ENCODE data around the gene RASSF3.

GRCh38 chr12:64729909-64730587 is 119.8 kb downstream of the RASSF3 start:
- TF ChIP-seq ZNF70 (CRISPR knock-in tag; IDR thresholded peaks at IDR 0.05) (no peak), TOX (CRISPR knock-in tag; IDR thresholded peaks at IDR 0.05; ENCODE audit: borderline replicate concordance) (no peak), GLIS3 (CRISPR knock-in tag; IDR thresholded peaks at IDR 0.05) (no peak), CREB5 (CRISPR knock-in tag; IDR thresholded peaks at IDR 0.05; ENCODE audit: low read depth) (no peak), ARNTL (CRISPR knock-in tag; IDR thresholded peaks at IDR 0.05; ENCODE audit: borderline replicate concordance, low read depth) (no peak), PPARA (CRISPR knock-in tag; IDR thresholded peaks at IDR 0.05; ENCODE audit: borderline replicate concordance) (no peak)

Measured in SK-N-SH treated with all-trans-retinoic acid at 6 μM for 48 hours (cell line).